ENCODE measurements around the gene PLAC9.

Gene PLAC9

DNA sequence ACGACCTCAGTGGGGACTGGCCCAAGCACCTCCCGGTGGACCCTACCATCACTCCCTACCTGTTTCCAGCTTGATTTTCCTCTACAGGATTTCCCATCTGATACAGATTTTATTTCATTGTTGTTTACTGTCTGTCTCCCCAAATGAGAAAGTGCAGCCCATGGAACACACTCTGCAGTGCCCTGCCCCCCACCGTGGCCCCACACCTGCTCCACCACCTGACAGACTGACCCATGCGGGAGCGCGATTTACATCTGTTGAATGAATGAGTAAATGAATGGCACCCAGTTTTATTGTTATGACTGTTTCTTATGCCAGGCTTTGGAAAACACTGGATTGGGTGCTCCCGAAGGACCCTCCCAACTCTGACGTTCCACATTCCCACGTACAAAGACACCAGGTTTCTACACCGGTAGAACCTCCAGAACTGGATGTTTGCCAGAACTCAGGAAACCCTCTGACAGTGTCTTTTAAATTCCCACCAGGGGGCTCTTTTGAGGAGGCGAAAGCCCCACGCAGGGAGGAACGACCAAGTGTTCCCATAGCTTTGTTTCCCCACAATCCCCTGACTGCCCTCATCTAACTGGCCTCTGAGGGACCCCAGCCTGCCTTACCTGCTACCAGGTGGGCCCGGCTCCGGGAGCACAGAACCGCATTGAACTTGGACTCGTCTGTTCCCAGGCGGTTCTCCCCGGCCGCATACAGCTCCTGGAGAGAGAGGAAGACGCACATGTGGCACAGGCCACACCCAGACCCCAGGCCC, 29.0 kb downstream of the PLAC9 start:
- DNase-seq, result no peak

DNA sequence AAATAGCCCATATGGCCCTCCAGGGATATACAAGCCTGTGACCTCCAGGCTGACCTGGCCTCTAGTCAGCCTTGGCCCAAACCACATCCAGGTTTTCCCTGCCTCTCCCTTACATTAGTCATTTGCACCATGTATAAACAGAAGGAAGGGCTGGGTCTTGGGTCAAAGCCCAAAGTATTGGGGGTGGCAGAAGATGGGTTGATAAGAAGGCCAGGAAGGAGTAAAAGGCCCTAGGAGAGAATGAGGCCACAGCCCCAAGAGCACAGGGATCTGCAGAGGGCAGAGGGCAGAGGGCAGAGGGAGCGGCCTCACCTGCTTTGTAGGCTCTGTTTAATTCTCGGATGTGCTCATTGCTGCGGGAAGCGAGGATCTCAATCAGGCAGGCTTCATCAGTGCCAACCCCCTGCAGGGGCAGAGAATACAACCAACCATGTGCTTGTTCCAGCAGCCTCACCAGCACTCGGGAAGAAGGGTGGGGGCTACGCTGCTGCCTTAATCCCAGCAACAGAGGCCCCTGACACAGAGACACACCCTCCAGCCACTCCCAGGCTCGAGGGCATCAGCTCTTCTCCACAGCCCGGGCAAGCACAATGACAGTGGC, 31.3 kb downstream of the PLAC9 start:
- no peak for DNase-seq

GRCh38 chr10:80164596-80164995, 32.1 kb downstream of the PLAC9 start:
- DNase-seq, result no peak

DNA sequence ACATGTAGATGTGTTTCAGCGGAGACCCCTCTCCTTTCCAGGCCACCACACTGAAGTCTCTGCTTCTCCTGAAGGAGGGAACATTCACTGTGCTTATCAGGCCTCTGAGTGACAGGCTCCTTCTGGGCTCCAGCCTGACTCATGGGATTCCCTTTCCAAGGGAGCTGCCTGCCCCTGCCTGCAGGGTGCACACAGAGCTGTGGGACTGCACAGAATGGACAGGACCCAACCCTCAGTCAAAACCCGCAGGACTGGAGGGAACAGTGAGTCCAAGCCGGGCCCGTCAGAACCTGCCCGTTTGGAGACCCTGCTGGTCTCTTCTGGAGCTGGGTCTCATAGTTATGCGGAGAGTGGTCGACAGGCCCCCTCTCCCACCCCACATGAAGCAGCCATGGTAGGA, 32.6 kb downstream of the PLAC9 start:
- DNase-seq, result no peak

DNA sequence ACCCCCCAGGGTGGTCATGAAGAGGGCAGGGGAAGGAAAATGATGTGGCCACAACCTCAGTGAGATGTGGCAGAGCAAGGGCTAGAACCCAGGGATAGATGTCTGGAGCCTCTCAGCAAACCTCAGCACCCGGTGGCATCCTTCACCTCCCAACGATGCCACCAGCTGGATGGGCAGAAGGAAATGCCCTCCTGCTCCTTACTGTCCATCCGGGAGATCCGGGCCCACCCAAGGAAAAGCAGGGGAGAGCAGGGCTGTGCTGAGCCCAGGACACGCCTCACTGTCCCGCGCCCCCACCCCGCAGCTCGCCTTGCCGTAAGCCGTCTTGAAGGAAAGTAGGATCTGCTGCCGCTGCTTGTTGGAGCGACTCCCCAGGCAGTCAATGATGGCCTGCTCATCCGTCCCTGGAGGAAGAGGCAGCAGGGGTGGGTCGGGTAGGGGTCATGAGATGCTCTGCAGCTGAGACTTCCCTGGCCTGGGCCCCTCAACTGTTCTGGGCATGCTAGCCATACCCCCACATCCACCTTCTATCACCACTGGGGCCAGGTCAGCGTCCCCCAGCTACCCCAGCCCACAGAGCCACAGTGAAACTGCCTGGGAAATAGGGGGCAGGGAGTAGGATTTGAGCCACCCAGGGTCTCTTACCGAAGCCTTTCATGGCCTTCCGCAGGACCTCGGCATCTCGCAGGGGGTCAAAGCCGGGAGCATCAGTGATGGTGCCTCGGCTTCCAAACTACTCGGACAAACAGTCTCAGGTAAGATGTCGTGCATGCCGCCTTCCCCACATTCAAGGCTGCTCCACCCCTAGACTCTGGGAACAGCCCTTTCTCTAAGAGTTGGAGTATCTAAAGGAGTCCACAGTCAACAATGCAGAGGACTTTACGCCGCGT, 34.3 kb downstream of the PLAC9 start:
- DNase-seq, result no peak

GRCh38 chr10:80167471-80168161, 35.1 kb downstream of the PLAC9 start:
- DNase-seq, result peak; percentile 15

DNA sequence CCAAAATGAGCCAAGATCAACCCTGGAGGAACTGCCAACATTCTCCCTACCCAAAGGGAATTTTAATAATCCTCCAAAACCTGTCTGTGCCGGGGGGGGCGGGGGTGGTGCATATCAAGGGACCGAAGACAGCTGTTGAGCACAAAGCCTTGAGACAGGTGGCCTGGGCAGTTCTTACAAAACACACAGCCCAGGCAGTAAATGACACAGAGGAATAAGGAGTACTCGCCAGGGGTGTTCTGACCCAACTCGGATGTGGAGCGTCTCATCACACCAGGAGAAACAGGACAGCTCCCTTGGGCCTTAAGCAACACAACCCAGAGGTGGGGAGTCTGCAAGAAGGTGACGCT, 35.6 kb downstream of the PLAC9 start:
- no peak for DNase-seq

GRCh38 chr10:80168679-80169380, 36.3 kb downstream of the PLAC9 start:
- no peak for DNase-seq

DNA sequence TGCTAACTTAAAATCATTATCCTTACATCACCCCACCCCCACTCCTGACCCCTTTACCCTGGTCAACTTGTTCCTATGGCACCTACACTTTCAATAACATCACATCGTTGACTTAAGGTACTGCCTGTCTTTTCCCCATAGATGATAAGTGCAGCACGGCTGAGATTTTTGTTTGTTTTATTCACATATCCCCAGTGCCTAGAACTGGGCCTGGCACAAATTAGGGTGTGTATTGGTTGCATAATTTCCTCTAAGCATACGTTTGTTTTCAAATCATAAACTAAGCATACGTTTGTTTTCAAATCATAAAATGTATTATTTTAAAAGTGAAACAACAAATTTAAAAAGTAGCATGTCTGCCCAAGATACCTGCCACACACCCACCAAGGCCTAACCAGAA, 37.5 kb downstream of the PLAC9 start:
- DNase-seq, result no peak

GRCh38 chr10:80170641-80171040, 38.1 kb downstream of the PLAC9 start:
- DNase-seq, result no peak

DNA sequence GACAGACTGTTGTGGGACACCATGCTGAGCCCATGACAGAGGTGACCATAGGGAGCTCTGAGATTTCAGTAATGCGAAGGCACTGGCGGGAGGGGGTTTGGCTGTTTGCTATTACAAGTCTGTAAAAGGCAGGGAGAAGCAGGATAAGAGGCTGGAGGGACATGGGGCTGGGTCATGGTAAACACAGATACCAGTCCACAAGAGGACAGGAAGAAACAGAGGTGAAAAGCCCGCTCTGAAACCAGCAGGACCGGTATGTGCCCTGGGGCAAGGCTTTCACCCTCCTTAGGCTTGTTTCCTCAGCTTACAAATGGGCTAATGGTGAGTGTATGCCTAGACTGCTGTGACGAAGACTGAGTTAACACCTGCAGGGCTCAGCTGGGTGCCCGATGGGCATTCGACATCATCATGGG, 38.7 kb downstream of the PLAC9 start:
- no peak for DNase-seq

DNA sequence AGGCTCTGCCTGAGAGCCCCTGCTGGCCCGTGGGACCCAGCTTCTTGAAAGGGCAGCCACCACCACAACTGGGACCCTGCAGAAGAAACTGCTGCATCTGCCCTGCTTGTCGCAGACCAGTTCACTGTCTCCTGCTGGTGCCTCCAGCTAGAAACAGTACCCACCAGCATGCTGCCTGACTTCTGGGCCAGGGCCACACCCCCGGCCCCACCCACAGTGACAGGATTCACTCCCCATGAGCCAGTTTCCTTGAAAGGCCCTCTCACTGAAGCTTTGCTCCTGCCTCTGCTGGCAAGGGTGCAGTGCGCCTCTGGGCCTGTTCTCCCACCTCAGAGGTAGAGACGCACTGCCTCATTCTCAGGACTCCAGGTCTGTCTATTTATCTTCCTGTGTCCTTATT, 40.4 kb downstream of the PLAC9 start:
- DNase-seq, result no peak

GRCh38 chr10:80173466-80173865, 40.9 kb downstream of the PLAC9 start:
- no peak for DNase-seq

- DNase-seq, result no peak
Observed at GRCh38 chr10:80174641-80175395, 42.3 kb downstream of the PLAC9 start.

- no peak for DNase-seq
Observed at GRCh38 chr10:80176526-80176925, 44.0 kb downstream of the PLAC9 start.

DNA sequence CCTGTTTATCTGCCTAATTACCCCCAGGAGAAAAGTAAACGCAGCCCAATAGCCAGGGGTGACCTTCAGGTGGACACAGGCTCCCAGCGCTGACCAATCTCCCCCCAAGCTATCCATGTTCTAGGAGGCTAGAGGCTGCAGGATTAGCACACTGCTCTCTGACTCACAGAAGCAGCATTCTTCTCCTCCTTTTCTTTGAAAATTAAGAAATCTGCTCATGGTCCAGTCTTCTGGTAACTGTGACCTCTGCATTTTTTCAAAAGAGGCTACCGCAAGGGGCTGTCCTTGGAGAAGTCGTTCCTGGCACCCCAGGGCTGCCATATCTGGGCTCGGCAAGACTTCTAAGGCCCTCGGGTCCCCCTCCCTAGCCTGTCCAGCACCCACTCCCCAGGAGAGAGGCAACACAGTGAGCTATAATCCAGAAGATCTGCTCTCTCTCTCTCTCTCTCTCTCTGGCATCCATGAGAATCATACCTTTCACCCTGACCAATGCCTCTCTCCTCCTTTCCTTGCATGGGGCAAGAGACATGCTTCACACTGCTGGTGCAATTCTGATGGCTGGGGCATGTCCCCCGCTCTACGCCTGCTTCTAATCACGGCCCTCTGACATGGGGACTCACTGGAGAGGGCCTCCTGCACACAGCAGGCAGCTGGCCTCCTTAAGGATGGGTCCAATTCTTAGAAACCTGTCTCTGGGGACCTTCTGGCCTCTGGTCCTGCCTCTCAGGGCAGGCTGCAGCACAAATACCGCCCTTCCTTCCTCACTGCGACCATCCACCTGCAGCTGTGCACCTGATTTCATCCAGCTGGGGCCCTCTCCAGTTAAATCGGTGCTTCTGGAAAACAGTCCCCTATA, 45.5 kb downstream of the PLAC9 start:
- no peak for DNase-seq

- no peak for DNase-seq
Observed at GRCh38 chr10:80182986-80183385, 50.5 kb downstream of the PLAC9 start.

GRCh38 chr10:80183436-80183835, 50.9 kb downstream of the PLAC9 start:
- DNase-seq, result no peak

GRCh38 chr10:80184291-80184690, 51.8 kb downstream of the PLAC9 start:
- DNase-seq, result no peak

GRCh38 chr10:80185578-80186299, 53.2 kb downstream of the PLAC9 start:
- DNase-seq, result no peak

Measured in midbrain (tissue), 1 donor.